Naive B cell (primary cell): ENCODE data around the gene C1QTNF6. TPM values are rescaled to one million over a fixed set of nuclear protein-coding genes. Genes with fewer than 3 reads are reported as not detected.
A peak's percentile ranks its signal among the peaks of the same experiment; 100 is the strongest.

Experiments
- ATAC-seq, 2 donors: fragments of 150-1000 bp; cut with Tn5 transposase; 2 replicates each; pipeline ENCODE4 v1.10.0; 2021; ENCODE audit warnings: low read depth in 2 of 2, mild to moderate bottlenecking in 2 of 2, moderate library complexity in 2 of 2
- DNase-seq: peaks from one replicate; pipeline ENCODE4 v3.0.0; 2022
- H3K27ac Mint-ChIP-seq, 6 donors: one replicate each; pipeline ENCODE4 v1.8.0; 2020 to 2022; ENCODE audit warnings: mild to moderate bottlenecking in 6 of 6, mixed read lengths in 6 of 6, moderate library complexity in 5 of 6, inconsistent platforms in 2 of 6
- H3K27me3 Mint-ChIP-seq, 3 donors: one replicate each; pipeline ENCODE4 v1.8.0; 2021 to 2022; ENCODE audit warnings: mixed read lengths in 3 of 3, mild to moderate bottlenecking in 1 of 3
- H3K36me3 Mint-ChIP-seq, 2 donors: one replicate each; pipeline ENCODE4 v1.8.0; 2020 to 2022; ENCODE audit warnings: mixed read lengths in 2 of 2, inconsistent platforms in 1 of 2, mild to moderate bottlenecking in 1 of 2
- H3K4me1 Mint-ChIP-seq, 3 donors: one replicate each; pipeline ENCODE4 v1.8.0; 2020 to 2022; ENCODE audit warnings: mixed read lengths in 3 of 3, inconsistent platforms in 1 of 3, mild to moderate bottlenecking in 1 of 3, moderate library complexity in 1 of 3
- H3K4me3 Mint-ChIP-seq, 8 donors: one replicate each; pipeline ENCODE4 v1.8.0; 2020 to 2022; ENCODE audit warnings: mild to moderate bottlenecking in 8 of 8, mixed read lengths in 8 of 8, moderate library complexity in 8 of 8, inconsistent platforms in 2 of 8
- H3K9me3 Mint-ChIP-seq, 7 donors: one replicate each; pipeline ENCODE4 v1.8.0; 2020 to 2022; ENCODE audit warnings: mixed read lengths in 7 of 7, mild to moderate bottlenecking in 5 of 7, inconsistent platforms in 2 of 7, moderate library complexity in 1 of 7
- polyA plus RNA-seq, 6 donors: library from polyadenylated mRNA; unstranded; fragments of 300-500 nt; fragmentation: Illumina TruSeq; gene quantifications; one replicate each; pipeline ENCODE4 v1.2.3, GENCODE V29; 2021; ENCODE audit warnings: low read depth in 6 of 6

Gene C1QTNF6
- polyA plus RNA-seq, 6 donors from 2014 or later, result 1.1 to 2.0 (median 1.5) TPM; not detected in 1

DNA sequence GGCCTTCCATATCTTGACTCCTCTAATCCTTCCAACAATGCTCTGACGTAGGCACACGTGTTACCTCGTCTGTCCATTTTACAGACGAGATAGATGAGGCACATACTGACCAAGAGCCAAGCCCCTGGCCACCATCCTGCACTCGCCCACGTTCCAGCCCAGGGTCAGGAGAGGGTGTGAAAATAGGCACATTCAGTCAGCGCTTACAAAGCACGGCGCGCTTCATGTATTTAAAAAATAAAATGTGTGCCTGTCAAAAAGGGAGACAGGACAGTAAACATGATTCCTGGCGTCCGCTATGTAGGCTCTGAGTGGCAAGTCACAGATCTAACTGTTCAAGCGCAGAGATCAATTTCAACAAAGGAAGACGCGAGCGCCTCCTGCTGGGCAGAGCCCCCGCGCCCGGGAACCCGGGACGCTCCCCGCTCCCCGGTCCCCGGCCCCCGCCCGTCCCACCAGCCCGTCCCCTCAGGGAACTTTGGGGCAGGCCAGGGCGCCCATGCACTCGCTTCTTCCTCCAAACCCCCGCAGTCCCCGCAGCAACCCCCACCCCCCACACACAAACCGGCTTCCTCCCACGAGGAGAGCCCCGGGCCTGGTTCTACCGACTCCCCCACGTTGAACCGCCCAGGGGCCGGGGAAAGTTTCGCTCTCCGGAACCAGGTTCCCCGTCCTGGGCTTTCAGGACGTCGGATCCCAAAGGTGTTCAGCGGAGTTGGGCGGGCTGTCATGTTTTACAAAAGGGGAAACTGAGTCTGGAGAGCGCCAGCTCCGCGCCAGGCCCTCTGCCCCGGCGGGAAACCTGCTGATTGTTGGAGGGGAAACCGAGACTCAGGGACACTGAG is 10.4 kb upstream of the C1QTNF6 start:
- peak; percentile 78 for DNase-seq
- Mint-ChIP-seq H3K9me3 (no peaks in the 10 kb centered on the region), H3K27ac (peak overlapping the region; percentile 86 to 97 (median 89)), H3K4me3 (peak overlapping the region; percentile 82 to 93 (median 89)), H3K36me3 (no peaks in the 10 kb centered on the region), H3K27me3 (no peaks in the 10 kb centered on the region), H3K4me1 (peaks cover 13 to 33% (median 25%) of the 10 kb centered on the region in 3 donors)
- peak; percentile 32 to 34 for ATAC-seq

DNA sequence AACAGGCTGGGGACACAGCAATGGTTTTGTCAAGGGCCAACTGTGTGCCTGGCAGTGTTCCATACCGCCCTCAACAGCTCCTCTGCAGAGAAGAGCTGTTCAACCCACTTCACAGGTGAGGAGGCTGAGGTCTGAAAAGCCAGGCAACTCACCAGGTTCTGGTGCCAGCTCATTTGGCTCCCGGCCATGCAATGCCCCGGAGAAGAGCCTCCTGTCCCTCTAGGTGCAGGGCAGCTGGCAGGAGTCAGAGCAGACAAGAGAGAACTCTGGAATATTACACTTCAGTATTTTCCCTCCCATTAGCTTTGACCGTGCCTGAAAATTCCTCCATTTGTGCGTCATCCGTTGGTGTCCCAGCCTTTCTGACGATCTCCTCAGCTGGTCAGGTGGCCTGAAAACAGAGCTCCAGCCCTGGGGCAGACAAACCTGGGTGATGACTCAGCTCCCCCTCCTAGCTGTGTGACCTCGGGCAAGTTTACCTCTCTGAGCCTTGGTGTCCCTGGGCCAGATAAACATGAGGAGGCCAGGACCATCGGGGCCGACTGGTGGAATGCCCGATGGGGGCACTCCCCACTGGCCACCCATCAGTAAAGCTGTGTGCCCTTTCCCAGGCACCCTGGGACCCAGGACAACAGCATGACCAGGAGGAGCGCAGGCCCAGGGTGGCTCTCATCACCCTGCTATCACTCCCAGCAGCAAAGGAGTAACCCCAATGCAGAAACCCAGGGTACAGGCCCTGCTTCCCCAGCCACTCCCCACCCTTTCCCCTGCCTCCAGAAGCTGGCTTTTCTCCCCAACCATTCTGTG is 9.6 kb upstream of the C1QTNF6 start:
- Mint-ChIP-seq H3K27me3 (no peaks in the 10 kb centered on the region), H3K27ac (peak overlapping the region; percentile 43 to 94 (median 89)), H3K4me3 (peak overlapping the region; percentile 82 to 93 (median 89)), H3K36me3 (no peaks in the 10 kb centered on the region), H3K4me1 (peaks cover 13 to 33% (median 25%) of the 10 kb centered on the region in 3 donors), H3K9me3 (no peaks in the 10 kb centered on the region)
- DNase-seq (no peak), ATAC-seq (no peak)

DNA sequence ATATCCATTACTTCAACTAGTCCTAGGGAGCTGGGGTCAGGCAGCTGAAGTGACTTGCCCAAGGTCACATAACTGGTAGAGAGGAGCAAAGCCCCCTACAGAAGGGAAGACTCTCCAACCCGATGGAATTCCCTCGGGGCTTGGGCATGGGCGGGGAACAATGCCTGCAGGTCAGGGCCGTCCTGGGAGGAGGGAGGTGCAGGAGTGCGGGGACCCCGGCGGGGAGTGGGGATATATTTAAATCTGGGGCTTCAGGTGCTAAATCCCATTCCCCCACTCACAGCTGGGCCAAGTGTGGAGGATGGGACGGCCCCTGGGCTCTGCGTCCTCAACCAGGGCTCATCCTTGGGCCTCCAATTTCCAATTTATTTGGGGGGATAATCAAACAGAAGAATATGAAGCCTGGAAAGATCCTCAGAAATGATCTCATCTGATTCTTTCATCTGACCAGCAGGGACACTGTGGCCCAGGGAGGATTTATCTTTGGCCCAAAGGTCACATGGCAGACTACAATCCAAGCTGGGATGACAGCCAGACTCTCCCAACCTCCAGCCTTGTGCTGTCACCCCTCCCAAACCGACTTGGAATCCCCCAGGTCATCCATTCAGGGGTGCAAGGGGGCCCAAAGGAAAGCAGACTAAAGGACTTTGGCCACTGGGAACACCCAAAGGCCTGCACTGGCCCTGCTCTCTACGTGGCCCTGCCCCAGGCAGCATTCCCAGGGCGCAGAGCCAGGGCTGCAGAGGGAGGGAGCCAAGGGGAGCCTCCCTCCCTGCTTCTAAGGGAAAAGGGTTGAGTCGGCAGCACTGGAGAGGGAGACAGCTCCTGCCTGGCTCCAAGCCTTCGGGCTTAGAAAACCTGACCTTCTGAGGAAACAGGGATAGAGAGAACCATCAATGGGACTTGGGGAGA is 8.7 kb upstream of the C1QTNF6 start:
- Mint-ChIP-seq H3K27me3 (no peaks in the 10 kb centered on the region), H3K27ac (peak overlapping the region in 4 of 6 donors; percentile 38 to 83 (median 67)), H3K36me3 (no peaks in the 10 kb centered on the region), H3K4me1 (peaks cover 13 to 33% (median 25%) of the 10 kb centered on the region in 3 donors), H3K4me3 (peak overlapping the region in 2 of 8 donors; percentile 30 to 89), H3K9me3 (no peaks in the 10 kb centered on the region)
- ATAC-seq (no peak), DNase-seq (no peak)

DNA sequence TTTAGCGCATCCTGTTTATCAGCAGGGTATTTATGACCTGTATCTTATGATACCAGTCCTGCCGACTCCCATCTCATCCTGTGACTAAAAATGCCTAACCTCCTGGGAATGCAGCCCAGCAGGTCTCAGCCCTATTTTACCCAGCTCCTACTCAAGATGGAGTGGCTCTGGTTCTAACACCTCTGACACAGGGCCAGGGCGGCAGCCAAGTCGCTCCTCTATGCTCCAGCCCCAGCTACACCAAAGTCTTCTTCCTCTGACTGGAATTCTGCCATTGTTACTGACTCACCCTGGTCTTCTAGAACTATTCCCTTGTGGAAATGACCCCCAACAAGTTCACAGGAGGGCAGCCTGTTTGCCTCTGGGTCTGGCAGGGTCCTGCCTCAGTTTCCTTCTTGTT is 7.9 kb upstream of the C1QTNF6 start:
- ATAC-seq (no peak), DNase-seq (no peak)
- H3K9me3 Mint-ChIP-seq, result no peaks in the 10 kb centered on the region
- peaks cover 11 to 24% (median 24%) of the 10 kb centered on the region in 3 donors for H3K4me1 Mint-ChIP-seq
- H3K4me3 Mint-ChIP-seq, result peak overlapping the region in 2 of 8 donors; percentile 24 to 59
- no peaks in the 10 kb centered on the region for H3K27me3 Mint-ChIP-seq
- peak overlapping the region in 2 of 6 donors; percentile 60 to 83 for H3K27ac Mint-ChIP-seq
- H3K36me3 Mint-ChIP-seq, result no peaks in the 10 kb centered on the region

DNA sequence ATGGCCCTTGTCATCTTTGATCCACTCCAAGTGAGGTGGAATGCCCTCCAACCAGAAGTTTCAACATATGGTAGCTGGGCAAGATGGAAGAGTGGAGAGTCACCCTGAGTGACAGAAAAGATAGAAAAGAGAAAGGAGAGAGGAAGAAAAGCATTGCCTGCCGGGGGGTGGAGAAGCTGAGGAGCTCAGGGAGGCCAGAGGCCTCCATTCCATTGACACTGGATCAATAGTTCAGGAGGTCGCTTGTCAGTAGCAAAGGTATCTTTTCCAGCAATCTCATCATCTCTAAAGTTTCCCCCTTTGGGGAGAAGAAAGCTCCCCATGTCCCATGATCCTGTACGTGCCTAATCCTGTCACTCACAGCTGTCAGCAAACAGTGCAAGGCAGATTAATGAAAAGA is 6.7 kb upstream of the C1QTNF6 start:
- Mint-ChIP-seq H3K27me3 (no peaks in the 10 kb centered on the region), H3K4me1 (peaks cover 7 to 15% (median 14%) of the 10 kb centered on the region in 3 donors), H3K4me3 (peak overlapping the region in 2 of 8 donors; percentile 27 to 38), H3K9me3 (no peaks in the 10 kb centered on the region), H3K36me3 (no peaks in the 10 kb centered on the region), H3K27ac (peak overlapping the region in 3 of 6 donors; percentile 22 to 94 (median 71))
- DNase-seq (no peak), ATAC-seq (no peak)

DNA sequence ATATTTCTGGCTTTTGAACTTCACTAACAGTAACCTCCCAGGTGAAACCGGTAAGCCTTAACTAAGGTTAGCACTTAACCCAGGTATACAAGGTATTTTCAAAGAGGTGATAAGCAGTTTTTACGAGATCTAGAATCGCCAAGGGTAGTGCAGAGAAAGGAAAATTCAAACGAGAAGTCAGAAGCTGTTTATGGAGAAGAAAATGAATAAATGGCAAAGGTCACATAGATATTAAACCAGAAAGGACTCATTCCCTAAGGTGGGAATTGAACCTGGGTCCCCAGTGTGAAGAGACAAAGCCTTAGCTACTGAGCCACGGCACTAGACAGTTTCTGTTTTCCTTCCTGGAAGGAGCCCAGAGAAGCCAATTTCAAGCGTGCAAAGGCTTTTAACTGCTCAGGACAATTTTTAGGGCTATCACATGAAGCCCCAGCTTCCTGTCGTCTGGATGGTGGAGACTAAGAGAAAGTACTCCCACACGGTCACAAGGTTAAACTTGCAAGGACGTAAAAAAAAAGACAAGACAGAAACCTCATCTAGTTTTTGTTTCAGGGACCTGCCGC is 5.7 kb upstream of the C1QTNF6 start:
- Mint-ChIP-seq H3K9me3 (no peaks in the 10 kb centered on the region), H3K4me3 (peak overlapping the region in 1 of 8 donors; percentile 38), H3K4me1 (peaks cover 4 to 10% (median 5%) of the 10 kb centered on the region in 3 donors), H3K27ac (no peak overlapping the region), H3K27me3 (no peaks in the 10 kb centered on the region), H3K36me3 (peaks cover 0 to 5% of the 10 kb centered on the region in 2 donors)
- ATAC-seq (no peak), DNase-seq (no peak)

DNA sequence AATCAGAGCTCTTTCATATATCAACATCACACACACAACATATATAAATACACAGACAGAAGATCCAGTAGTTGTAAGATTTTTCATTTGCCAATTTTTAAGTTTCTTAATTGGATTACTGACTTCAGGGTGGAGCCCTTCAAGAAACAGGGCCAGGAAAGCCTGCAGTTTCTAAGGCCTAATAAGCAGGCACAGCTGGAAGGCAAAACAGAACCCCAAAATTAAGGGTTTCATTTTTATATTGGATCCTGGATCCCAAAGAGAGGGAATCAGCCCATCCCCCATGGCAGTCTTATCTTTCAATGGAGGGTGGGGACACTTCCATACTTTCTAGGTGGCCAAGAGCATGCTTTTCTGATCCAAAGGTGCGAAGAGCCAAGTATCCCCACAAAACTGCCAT is 4.7 kb upstream of the C1QTNF6 start:
- DNase-seq (no peak), ATAC-seq (no peak)
- Mint-ChIP-seq H3K4me3 (no peak overlapping the region), H3K9me3 (no peaks in the 10 kb centered on the region), H3K27ac (no peak overlapping the region), H3K27me3 (no peaks in the 10 kb centered on the region), H3K4me1 (peaks cover 0 to 3% (median 0%) of the 10 kb centered on the region in 3 donors), H3K36me3 (peaks cover 0 to 5% of the 10 kb centered on the region in 2 donors)

DNA sequence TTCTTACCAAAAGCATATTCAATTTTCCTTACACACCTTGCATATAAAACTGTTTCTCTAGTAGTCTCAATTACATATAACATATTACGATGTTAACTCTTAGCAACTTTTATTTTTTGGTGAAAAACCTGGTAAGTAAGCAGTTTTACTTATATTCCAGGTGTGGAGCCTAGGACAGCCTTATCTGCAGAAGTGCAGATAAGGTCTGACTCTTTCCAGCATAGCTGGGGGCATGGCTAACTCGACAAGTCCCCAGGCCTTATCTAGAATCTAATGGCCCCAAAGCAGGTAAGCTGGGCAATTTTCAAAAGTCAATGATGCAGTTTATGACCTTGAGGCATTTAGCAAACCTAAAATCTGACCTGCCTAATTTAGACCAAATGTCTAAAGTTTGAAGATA is 4.2 kb upstream of the C1QTNF6 start:
- peaks cover 0 to 5% of the 10 kb centered on the region in 2 donors for H3K36me3 Mint-ChIP-seq
- no peak overlapping the region for H3K27ac Mint-ChIP-seq
- no peaks in the 10 kb centered on the region for H3K27me3 Mint-ChIP-seq
- no peak for DNase-seq
- no peak overlapping the region for H3K4me3 Mint-ChIP-seq
- no peaks in the 10 kb centered on the region for H3K9me3 Mint-ChIP-seq
- no peaks in the 10 kb centered on the region for H3K4me1 Mint-ChIP-seq
- ATAC-seq, result no peak

DNA sequence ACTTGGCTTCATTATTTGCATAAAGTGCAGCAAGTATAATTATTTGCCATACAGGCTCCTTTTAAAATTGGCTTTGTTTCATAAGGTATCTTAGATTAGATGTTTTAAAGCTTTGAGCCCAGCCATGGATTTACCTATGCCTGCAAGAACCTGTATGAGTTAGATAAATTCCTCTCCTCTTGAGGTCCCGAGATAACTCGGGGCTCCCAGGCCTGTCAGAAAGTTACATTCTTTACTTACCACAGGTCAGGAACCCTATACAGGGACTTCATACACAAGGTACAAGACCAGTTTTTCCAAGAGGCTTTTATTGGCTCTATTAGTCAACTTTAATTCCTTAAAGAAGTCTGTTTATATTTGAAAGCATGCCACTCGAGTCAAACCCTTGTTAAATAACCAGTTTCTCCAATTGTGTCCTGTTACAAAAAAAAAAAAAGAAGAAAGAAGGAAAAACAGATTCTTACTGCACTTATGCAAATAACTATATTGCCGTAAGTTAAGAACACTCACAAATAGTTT is 2.3 kb upstream of the C1QTNF6 start:
- H3K4me3 Mint-ChIP-seq, result no peak overlapping the region
- no peaks in the 10 kb centered on the region for H3K27me3 Mint-ChIP-seq
- H3K4me1 Mint-ChIP-seq, result peaks cover 9 to 11% (median 11%) of the 10 kb centered on the region in 3 donors
- no peaks in the 10 kb centered on the region for H3K9me3 Mint-ChIP-seq
- H3K36me3 Mint-ChIP-seq, result peaks cover 0 to 5% of the 10 kb centered on the region in 2 donors
- no peak overlapping the region for H3K27ac Mint-ChIP-seq
- DNase-seq (no peak), ATAC-seq (no peak)

DNA sequence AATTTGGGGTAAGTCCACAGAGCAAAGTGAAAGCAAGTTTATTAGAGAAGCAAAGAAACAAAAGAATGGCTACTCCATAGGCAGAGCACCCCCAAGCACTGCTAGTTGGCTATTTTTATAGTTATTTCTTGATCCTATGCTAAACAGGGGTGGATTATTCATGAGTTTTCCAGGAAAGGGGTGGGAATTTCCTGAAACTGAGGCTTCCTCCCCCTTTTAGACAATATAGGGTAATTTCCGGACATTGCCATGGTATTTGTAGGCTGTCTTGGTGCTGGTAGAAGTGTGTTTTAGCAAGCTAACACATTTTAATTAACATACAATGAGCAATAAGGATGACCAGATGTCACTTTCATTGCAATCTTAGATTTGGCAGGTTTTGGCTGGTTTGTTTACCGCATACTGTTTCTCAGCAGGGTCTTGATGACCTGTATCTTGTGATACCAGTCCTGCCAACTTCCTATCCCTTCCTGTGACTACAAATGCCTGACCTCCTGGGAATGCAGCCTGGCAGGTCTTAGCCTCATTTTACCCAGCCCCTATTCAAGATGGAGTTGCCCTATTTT is 937 bp upstream of the C1QTNF6 start:
- H3K36me3 Mint-ChIP-seq, result peaks cover 0 to 5% of the 10 kb centered on the region in 2 donors
- H3K4me3 Mint-ChIP-seq, result no peak overlapping the region
- ATAC-seq (no peak), DNase-seq (no peak)
- H3K4me1 Mint-ChIP-seq, result peaks cover 14 to 17% (median 14%) of the 10 kb centered on the region in 3 donors
- peaks cover 0 to 7% (median 6%) of the 10 kb centered on the region in 3 donors for H3K27me3 Mint-ChIP-seq
- H3K9me3 Mint-ChIP-seq, result no peaks in the 10 kb centered on the region
- H3K27ac Mint-ChIP-seq, result no peak overlapping the region

DNA sequence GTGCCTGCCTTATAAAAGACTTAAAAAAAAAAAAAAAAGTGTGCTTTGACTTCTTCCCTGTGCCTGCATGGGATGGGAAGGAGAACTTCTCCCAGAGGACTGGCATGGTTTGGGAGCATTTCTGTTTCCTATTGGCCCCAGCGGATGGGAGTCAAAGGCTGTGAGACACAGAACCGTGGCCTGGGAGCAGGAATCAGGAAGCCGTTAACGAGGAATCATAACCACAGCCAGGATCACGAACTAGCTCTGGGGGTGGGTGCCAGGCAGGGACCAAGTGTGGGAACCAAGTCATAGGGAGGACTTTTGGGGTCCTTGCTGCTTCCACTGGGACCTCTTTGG is 526 bp downstream of the C1QTNF6 start:
- peaks cover 0 to 10% (median 7%) of the 10 kb centered on the region in 3 donors for H3K27me3 Mint-ChIP-seq
- no peaks in the 10 kb centered on the region for H3K9me3 Mint-ChIP-seq
- ATAC-seq, result no peak
- no peak overlapping the region for H3K4me3 Mint-ChIP-seq
- peaks cover 0 to 5% of the 10 kb centered on the region in 2 donors for H3K36me3 Mint-ChIP-seq
- H3K27ac Mint-ChIP-seq, result peak overlapping the region in 2 of 6 donors; percentile 41 to 72
- H3K4me1 Mint-ChIP-seq, result peaks cover 14 to 22% (median 14%) of the 10 kb centered on the region in 3 donors
- DNase-seq, result no peak

DNA sequence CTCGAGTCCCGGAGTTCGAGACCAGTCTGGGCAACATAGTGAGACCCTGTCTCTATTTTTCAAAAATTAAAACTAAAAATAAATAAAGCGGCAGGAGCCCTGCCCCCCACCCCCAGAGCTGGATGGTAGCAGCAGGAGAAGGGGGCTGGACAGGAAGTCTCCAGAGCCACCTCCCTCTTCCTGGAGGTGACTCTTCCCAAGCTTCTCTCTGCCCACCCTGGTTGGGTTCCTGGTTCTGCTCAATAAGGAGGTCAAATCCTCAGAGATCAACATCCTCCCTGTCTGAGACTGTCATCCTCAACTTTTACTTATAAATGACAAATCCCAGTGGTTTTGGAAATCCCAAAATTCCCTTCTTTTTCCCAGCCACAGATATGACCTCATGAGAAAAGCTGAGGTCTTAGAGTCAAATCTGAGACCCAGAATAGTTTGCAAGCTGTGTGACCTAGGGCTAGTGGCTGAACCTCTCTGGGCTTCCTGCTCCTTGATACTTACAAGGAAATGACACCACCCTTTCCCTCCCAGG is 987 bp downstream of the C1QTNF6 start:
- no peaks in the 10 kb centered on the region for H3K9me3 Mint-ChIP-seq
- peaks cover 0 to 10% (median 7%) of the 10 kb centered on the region in 3 donors for H3K27me3 Mint-ChIP-seq
- DNase-seq (no peak), ATAC-seq (no peak)
- peaks cover 0 to 5% of the 10 kb centered on the region in 2 donors for H3K36me3 Mint-ChIP-seq
- no peak overlapping the region for H3K27ac Mint-ChIP-seq
- peaks cover 14 to 22% (median 14%) of the 10 kb centered on the region in 3 donors for H3K4me1 Mint-ChIP-seq
- H3K4me3 Mint-ChIP-seq, result no peak overlapping the region
